ENCODE data around the gene MED12.

MED12 gene

DNA sequence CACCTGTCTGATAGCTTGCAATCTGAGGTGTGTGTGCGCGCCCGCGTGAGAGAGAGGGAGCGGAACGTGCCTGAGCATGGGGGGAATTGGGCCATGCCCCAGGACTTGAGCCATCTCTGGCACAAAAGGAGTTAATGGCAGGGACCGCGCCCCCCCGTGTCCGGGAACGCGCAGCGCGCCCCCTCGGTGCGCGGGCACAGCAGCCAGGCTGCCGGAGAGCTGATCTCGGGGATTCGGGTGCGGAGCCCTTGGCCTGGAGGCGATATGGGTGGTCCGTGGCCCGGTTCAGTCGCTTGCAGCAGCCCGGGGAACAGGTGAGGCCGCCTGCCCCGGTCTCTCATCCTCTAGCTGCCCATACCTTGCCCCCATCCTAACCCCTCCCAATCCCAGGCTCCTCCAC lies 26.3 kb downstream of the MED12 start, which contains the start of gene NLGN3:
TSS of gene NLGN3 (plus strand) at position 191 of the 400 bp plus-strand sequence. CDS start 2,909 bp downstream, outside the sequence.
- TF ChIP-seq, protein P1, sequence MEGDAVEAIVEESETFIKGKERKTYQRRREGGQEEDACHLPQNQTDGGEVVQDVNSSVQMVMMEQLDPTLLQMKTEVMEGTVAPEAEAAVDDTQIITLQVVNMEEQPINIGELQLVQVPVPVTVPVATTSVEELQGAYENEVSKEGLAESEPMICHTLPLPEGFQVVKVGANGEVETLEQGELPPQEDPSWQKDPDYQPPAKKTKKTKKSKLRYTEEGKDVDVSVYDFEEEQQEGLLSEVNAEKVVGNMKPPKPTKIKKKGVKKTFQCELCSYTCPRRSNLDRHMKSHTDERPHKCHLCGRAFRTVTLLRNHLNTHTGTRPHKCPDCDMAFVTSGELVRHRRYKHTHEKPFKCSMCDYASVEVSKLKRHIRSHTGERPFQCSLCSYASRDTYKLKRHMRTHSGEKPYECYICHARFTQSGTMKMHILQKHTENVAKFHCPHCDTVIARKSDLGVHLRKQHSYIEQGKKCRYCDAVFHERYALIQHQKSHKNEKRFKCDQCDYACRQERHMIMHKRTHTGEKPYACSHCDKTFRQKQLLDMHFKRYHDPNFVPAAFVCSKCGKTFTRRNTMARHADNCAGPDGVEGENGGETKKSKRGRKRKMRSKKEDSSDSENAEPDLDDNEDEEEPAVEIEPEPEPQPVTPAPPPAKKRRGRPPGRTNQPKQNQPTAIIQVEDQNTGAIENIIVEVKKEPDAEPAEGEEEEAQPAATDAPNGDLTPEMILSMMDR (IDR thresholded peaks at IDR 0.05; ENCODE audit: borderline replicate concordance, insufficient read depth, low read depth, low read length) = no peak
- H3K4me3 ChIP-seq (ENCODE audit: low read depth, low read length) = no peak within 1 kb of the TSS

DNA sequence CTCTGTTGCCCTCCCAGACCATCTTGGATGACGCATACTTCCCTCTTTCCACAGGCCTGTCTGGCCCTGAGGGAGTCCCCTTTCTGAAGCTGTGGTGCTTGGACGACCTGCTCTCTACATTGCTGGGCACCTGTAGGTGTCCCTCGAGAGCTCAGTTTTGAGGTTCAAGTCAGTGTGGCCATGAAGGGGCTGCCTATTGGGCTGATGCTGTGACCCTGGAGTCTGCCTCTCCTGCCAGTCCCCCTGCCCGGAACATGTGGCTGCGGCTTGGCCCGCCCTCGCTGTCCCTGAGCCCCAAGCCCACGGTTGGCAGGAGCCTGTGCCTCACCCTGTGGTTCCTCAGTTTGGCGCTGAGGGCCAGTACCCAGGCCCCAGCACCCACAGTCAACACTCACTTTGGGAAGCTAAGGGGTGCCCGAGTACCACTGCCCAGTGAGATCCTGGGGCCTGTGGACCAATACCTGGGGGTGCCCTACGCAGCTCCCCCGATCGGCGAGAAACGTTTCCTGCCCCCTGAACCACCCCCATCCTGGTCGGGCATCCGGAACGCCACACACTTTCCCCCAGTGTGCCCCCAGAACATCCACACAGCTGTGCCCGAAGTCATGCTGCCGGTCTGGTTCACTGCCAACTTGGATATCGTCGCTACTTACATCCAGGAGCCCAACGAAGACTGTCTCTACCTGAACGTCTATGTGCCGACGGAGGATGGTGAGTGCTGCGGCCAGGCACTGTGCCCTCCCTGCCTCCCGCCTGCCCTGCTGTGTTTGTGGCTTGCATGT lies 29.3 kb downstream of the MED12 start:
- no peak overlapping the region for H3K4me3 ChIP-seq (ENCODE audit: low read depth, low read length)
- TF ChIP-seq, protein P1 (IDR thresholded peaks at IDR 0.05; ENCODE audit: borderline replicate concordance, insufficient read depth, low read depth, low read length) = no peak

DNA sequence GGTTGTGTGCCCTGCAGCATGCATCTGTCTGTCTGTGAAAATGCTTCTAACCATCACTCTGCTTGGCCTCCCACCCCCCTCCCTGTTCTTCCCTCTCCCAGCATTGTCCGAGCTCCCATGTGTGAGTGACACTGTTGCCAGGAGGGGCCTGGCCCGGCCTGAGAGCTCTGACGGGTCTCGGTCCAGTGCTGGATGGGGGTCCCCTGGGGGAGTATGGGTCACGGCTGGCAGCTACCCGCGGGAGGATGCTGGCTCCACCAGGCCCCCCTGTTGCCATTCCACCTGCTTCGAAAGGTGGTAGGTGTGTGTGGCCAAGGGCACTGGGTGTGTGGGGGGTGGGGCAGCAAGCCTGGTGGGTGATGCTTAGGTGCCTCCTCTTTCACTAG lies 29.9 kb downstream of the MED12 start:
- H3K4me3 ChIP-seq (ENCODE audit: low read depth, low read length) = no peak overlapping the region
- TF ChIP-seq, protein P1 (IDR thresholded peaks at IDR 0.05; ENCODE audit: borderline replicate concordance, insufficient read depth, low read depth, low read length) = no peak

DNA sequence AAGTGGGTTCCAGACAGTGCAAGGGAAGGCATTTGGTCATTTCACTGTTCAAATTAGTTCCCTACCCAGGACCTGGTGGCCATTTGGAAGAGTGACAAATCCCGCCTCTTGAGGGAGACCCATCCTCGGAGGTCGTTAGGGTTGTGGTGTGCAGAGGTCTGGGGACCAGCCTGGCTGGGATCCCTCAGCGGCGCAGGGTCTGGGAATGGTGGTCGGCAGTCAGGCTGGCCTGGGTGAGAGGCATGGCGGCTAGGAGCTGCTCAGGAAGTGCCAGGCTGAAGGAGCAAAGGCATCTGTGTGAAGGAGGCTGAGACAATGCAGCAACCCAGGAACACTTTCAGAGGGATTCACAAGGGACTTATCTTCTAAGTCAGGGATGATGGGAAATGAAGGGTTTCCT lies 33.0 kb downstream of the MED12 start:
- H3K4me3 ChIP-seq (ENCODE audit: low read depth, low read length) = no peak overlapping the region
- TF ChIP-seq, protein P1 (IDR thresholded peaks at IDR 0.05; ENCODE audit: borderline replicate concordance, insufficient read depth, low read depth, low read length) = no peak

DNA sequence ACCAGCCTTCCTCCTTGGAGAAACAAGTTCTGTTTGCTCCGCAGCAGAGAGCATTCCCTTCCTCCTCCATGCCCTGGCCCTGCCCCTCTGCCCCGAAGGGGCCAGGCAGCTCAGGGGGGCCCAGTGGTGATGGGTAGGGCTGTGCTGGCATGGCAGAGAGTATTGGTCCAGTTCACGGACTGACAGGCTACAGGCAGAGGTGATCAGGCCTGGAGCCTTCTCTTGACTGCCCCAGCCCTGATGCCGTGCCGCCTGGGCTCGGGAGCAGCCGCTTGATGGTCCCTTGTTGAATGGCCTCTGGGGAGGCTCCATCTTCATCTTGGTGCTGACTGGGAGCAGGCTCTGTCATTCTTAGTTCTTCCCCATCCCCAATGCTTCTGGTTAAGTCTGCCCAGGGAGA lies 35.8 kb downstream of the MED12 start:
- H3K4me3 ChIP-seq (ENCODE audit: low read depth, low read length) = no peak overlapping the region
- TF ChIP-seq, protein P1 (IDR thresholded peaks at IDR 0.05; ENCODE audit: borderline replicate concordance, insufficient read depth, low read depth, low read length) = no peak

DNA sequence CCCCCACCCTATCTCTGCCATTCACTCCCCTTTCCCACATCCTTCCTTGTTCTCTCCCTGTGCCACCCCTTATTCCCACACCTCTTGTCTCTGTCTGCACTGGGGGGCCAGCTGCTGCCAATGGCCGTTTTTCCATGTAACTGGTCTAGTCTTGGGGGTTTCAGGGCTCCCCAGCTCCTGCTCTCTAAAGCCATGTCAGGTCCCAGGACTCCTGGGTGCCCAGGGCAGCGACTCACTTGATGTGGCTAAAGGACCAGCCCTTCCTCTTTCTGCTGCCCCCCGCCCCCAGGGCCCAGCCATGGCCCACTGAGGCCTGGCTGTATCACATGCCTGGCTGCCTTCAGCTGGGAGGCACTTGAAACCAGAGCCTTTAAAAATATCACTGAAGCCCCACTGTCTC lies 36.2 kb downstream of the MED12 start:
- TF ChIP-seq, protein P1 (IDR thresholded peaks at IDR 0.05; ENCODE audit: borderline replicate concordance, insufficient read depth, low read depth, low read length) = no peak
- no peak overlapping the region for H3K4me3 ChIP-seq (ENCODE audit: low read depth, low read length)

DNA sequence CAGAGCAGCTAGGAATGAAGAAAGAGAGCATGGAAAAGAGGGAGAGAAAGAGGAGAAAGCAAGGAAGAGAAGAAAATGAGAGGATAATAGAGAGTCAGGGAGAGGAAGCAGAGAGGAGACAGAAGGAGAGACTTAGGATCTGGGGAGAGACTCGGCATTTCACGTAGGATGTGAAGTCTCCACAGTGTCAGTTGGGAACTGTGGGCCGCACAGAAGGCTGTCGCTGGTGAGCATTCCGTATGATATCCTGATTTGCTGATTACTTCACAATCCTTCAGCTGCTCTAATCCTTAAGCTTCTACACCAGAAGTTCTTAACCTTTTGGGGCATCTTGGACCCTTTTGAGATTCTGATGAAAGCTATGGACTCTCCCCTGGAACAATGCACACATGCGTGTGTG lies 40.2 kb downstream of the MED12 start:
- TF ChIP-seq, protein P1 (IDR thresholded peaks at IDR 0.05; ENCODE audit: borderline replicate concordance, insufficient read depth, low read depth, low read length) = no peak
- H3K4me3 ChIP-seq (ENCODE audit: low read depth, low read length) = no peak overlapping the region
